Heart right ventricle (tissue), 16 donors: Measurements from ENCODE around the gene IGF1R. TPM values are rescaled to one million over a fixed set of nuclear protein-coding genes. Genes with fewer than 3 reads are reported as not detected.

ENCODE experiments used
- ATAC-seq, 8 donors: fragments of 200-7000 bp; cut with Tn5 transposase; one replicate each; pipeline ENCODE4 v1.9.1; 2020; ENCODE audit warnings: mild to moderate bottlenecking in 8 of 8, moderate library complexity in 8 of 8, moderate number of reproducible peaks in 1 of 8
- DNase-seq, 2 donors: peaks; one replicate each; pipeline ENCODE4 v3.0.0-alpha.2; 2020
- H3K27ac ChIP-seq, 10 donors: fragments of 200-600 bp; sonication (generic) in 2 of 10; one replicate each; pipeline versions ENCODE4 v1.5.0 to v1.8.0; 2020 to 2022; ENCODE audit warnings: mild to moderate bottlenecking in 3 of 10
- H3K27me3 ChIP-seq, 7 donors: fragments of 200-600 bp; one replicate each; pipeline ENCODE4 v1.8.0; 2021 to 2022; ENCODE audit warnings: mild to moderate bottlenecking in 2 of 7
- H3K36me3 ChIP-seq, 9 donors: fragments of 200-600 bp; sonication (generic) in 1 of 9; one replicate each; pipeline versions ENCODE4 v1.5.0 to v1.8.0; 2020 to 2022; ENCODE audit warnings: mild to moderate bottlenecking in 2 of 9
- H3K4me1 ChIP-seq, 9 donors: fragments of 200-600 bp; sonication (generic) in 1 of 9; one replicate each; pipeline versions ENCODE4 v1.5.0 to v1.8.0; 2020 to 2022; ENCODE audit warnings: mild to moderate bottlenecking in 4 of 9
- H3K4me3 ChIP-seq, 10 donors: fragments of 200-600 bp; sonication (generic) in 2 of 10; one replicate each; pipeline versions ENCODE4 v1.5.0 to v1.8.0; 2020 to 2022; ENCODE audit warnings: mild to moderate bottlenecking in 7 of 10, moderate library complexity in 2 of 10
- H3K9me3 ChIP-seq, 11 donors: fragments of 200-600 bp in 10 of 11; sonication (generic) in 2 of 11; one replicate each; pipeline versions ENCODE4 v1.5.0 to v1.8.0; 2013 to 2022; ENCODE audit warnings: mild to moderate bottlenecking in 2 of 11, control low read depth in 1 of 11, moderate library complexity in 1 of 11
- CTCF ChIP-seq, 9 donors: fragments of 200-600 bp; sonication (generic) in 2 of 9; IDR thresholded peaks; one replicate each; pipeline versions ENCODE4 v1.5.0 to v1.8.0; 2021 to 2022; ENCODE audit warnings: antibody characterized with exemption in 9 of 9, mild to moderate bottlenecking in 5 of 9, moderate library complexity in 1 of 9
- WGBS, 2 donors: extraction: QIAGEN DNeasy Blood & Tissue Kit; methylation state at CpG; one replicate each; pipeline ENCODE4 v1.1.7; 2013; ENCODE audit warnings: inconsistent platforms in 1 of 2; 5-methylcytosine and 5-hydroxymethylcytosine counted together
- intact Hi-C, 10 donors: fragments of 100-400 bp; cut with DNase I; formaldehyde crosslinking; loops; one replicate each; pipeline versions ENCODE4 v1.11.1 to v1.14.2; 2022
- polyA plus RNA-seq, 2 donors: library from polyadenylated mRNA; stranded (reverse); fragments of 200-250 nt; gene quantifications; one replicate each; pipeline ENCODE4 v1.2.3, GENCODE V29; 2013
- total RNA-seq, 10 donors: library from RNA; stranded (reverse); fragmentation: NEBNext Ultra II Directional in 3 of 10; extraction: Animal tissue kit (Norgen Biotek cat#: 25700) in 3 of 10; gene quantifications; one replicate each; pipeline versions ENCODE4 v1.2.1 to v1.2.4, GENCODE V29; 2021 to 2023
- donor health status: Arrhythmogenic right ventricular cardiomyopathy.
- donor health status: ischemic (EF 13 %, LVEDD 7.1; RV severe dilation, severe dysfunction).
- donor health status: healthy with polysubstance abuse.
- donor health status: DM: no; HTN: yes; CAD: no.
- donor health status: DM: no; HTN: no; CAD: no.
- donor health status: ischemic (EF 25% LVEDD 6.9; RV normal size, moderate dysfunction).
- donor health status: ischemic (EF 25% LVEDD 5.7; RV mildly dilated, moderate dysfunction).
- donor health status: healthy.
- donor health status: DM: yes; HTN: yes; CAD: no.
- donor health status: Ischemic cardiomyopathy.
- donor health status: ischemic (EF 35%, LVEDD 5.7; RV mildly dilated, moderate dysfunction).
- donor health status: nonischemic (EF 11% LVEDD 7.7; RV severe dilation, severe dysfunction).
- donor health status: DM: yes; HTN: yes; CAD: no.
- donor health status: PGD.
- donor health status: ischemic (EF 29% LVEDD 5.4; RV normal size, mild dysfunction).
- donor health status: nonischemic (EF 23%, LVEDD 6.1; RV moderate dilation, normal function).

Gene IGF1R
- total and polyA plus RNA-seq, 12 donors: 3.4 to 88.2 (median 45.9) TPM

- Histone ChIP-seq H3K4me3 (no peak overlapping the region), H3K9me3 (no peaks in the 10 kb centered on the region), H3K27me3 (no peaks in the 10 kb centered on the region), H3K27ac (no peak overlapping the region), H3K4me1 (peaks cover 0 to 17% (median 2%) of the 10 kb centered on the region in 9 donors), H3K36me3 (no peaks in the 10 kb centered on the region)
- DNase-seq (no peak), ATAC-seq (no peak)
- intact Hi-C loops: no loop called here
- TF ChIP-seq CTCF (IDR thresholded peaks at IDR 0.05): no peak
- WGBS, 2 donors: 94 to 97% methylated on average over 2 of the region's 2 CpGs
Observed at GRCh38 chr15:98817745-98818144, 169.4 kb downstream of the IGF1R start.

GRCh38 chr15:98823012-98823458 lies 174.7 kb downstream of the IGF1R start:
- Histone ChIP-seq H3K27me3 (no peaks in the 10 kb centered on the region), H3K36me3 (no peaks in the 10 kb centered on the region), H3K4me3 (no peak overlapping the region), H3K4me1 (peaks cover 0 to 22% (median 13%) of the 10 kb centered on the region in 9 donors), H3K9me3 (peaks cover 0 to 32% (median 5%) of the 10 kb centered on the region in 11 donors), H3K27ac (peak overlapping the region in 2 of 10 donors; percentile 15 to 23)
- no peak for TF ChIP-seq CTCF (IDR thresholded peaks at IDR 0.05)
- 61 to 70% methylated on average over 2 of the region's 2 CpGs for WGBS, 2 donors
- intact Hi-C loops: no loop called here
- DNase-seq (no peak), ATAC-seq (peak in 4 of 8 donors; percentile 24 to 57 (median 38))

- ATAC-seq: no peak
- H3K27me3 ChIP-seq: no peaks in the 10 kb centered on the region
- intact Hi-C loops: no loop called here
- TF ChIP-seq CTCF (IDR thresholded peaks at IDR 0.05): no peak
- H3K36me3 ChIP-seq: no peaks in the 10 kb centered on the region
- peaks cover 0 to 38% (median 8%) of the 10 kb centered on the region in 11 donors for H3K9me3 ChIP-seq
- no peak overlapping the region for H3K4me3 ChIP-seq
- peaks cover 0 to 22% (median 13%) of the 10 kb centered on the region in 9 donors for H3K4me1 ChIP-seq
- H3K27ac ChIP-seq: peak overlapping the region in 1 of 10 donors; percentile 15
- no peak for DNase-seq
Observed at GRCh38 chr15:98823616-98824015, 175.3 kb downstream of the IGF1R start.

GRCh38 chr15:98824595-98824994 lies 176.3 kb downstream of the IGF1R start:
- intact Hi-C loops: no loop called here
- H3K27ac ChIP-seq: no peak overlapping the region
- WGBS, 2 donors: 95 to 96% methylated on average over 10 of the region's 10 CpGs

More at GRCh38 chr15:98824595-98824994, 176.3 kb downstream of the IGF1R start:
- TF ChIP-seq CTCF (IDR thresholded peaks at IDR 0.05): no peak
- Histone ChIP-seq H3K4me1 (peaks cover 0 to 22% (median 13%) of the 10 kb centered on the region in 9 donors), H3K27me3 (no peaks in the 10 kb centered on the region), H3K36me3 (no peaks in the 10 kb centered on the region), H3K4me3 (no peak overlapping the region), H3K9me3 (peaks cover 0 to 48% (median 18%) of the 10 kb centered on the region in 11 donors)
- ATAC-seq (no peak), DNase-seq (no peak)
